NCI-H774 (cell line): Measurements from ENCODE around the gene ARFGEF2.
"Not testable (repeated sequence)": the region's sequence is repeated elsewhere in the genome, so short reads cannot be mapped to it uniquely, and the experiment has no call there.

Experiments
- DNase-seq: peaks from one replicate; lab custom pipeline; 2025; lab: John Stamatoyannopoulos, UW

Gene ARFGEF2

DNA sequence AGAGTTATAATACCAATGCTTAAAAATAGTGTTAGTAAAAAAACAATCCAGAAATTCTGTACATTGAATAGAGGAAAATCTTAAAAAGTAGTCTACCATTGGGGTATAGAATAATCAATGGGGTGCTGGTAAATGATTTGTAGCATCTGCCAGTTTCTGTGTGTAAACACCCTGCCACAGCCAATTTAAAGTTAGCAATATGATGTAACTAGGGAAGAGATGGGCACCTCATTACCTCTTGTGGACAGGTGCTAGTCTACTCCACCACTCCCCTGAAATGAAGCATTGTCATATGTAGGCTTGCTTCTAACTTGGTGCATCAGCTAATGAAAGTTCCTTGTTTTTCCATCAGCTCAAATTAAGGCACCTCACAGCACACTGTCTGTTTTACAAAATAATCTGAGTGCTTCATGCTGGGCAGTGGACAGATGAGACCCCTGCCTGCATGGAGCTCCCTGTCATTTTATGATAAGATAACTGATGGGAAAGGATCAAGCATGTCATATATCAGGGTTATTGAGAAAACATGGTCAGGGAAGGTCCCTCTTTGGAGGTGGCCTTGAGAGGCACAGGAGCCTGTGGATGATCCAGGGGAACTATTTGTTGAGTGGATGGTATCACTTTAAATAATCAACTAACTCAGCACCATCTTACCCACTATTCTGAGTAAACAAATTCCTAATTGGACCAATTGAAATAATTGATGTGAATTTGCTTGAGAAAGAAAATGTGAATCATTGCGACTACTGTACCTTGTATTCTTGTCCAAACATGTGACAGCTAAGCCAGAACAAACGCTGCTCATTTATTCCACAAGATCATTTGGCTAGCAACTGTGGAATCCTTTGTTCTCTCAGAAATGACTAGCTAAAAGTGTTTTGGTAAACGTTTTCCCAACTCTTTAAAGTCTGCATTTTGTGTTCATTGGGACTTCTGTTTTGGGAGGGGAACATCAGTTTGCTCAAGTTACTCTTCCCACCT is 78.7 kb downstream of the ARFGEF2 start:
- peak; percentile 82 for DNase-seq

DNA sequence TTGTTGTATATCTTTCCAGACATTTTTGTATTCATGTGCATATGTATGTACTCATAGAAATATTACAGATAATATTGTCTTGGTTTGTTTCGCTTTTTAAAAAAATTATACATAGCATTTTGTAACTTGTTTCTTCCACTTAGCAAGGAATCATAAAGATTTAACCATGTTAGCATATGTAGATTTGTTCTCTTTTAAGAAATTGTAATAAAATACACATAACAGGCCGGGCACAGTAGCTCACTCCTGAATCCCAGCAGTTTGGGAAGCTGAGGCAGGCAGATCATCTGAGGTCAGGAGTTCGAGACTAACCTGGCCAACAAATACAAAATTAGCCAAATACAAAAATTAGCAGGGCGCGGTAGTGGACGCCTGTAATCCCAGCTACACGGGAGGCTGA is 80.2 kb downstream of the ARFGEF2 start:
- DNase-seq = no peak

DNA sequence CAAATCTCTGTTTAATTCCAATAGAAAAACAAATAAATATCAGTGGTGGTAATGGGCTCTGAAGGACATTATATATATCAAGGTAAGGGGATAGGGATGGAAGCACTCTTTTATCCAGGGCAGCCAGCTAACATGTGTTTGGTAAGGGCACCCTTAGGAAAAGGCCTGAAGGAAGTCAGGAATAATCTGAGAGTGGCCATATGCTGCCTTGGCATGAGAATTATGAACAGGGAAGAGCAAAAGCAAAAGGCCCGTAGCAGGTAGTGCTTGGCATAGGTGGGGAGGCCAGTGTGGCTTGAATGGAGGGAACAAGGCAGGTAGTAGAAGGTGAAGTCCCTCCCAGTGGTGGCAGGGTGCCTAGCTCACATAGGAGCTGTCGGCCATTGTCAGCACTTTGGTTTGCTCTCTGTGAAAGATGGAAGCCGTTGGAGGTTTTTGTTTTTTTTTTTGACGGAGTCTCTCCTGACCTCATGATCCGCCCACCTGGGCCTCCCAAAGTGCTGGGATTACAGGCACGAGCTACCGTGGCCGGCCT is 85.0 kb downstream of the ARFGEF2 start:
- no peak for DNase-seq

DNA sequence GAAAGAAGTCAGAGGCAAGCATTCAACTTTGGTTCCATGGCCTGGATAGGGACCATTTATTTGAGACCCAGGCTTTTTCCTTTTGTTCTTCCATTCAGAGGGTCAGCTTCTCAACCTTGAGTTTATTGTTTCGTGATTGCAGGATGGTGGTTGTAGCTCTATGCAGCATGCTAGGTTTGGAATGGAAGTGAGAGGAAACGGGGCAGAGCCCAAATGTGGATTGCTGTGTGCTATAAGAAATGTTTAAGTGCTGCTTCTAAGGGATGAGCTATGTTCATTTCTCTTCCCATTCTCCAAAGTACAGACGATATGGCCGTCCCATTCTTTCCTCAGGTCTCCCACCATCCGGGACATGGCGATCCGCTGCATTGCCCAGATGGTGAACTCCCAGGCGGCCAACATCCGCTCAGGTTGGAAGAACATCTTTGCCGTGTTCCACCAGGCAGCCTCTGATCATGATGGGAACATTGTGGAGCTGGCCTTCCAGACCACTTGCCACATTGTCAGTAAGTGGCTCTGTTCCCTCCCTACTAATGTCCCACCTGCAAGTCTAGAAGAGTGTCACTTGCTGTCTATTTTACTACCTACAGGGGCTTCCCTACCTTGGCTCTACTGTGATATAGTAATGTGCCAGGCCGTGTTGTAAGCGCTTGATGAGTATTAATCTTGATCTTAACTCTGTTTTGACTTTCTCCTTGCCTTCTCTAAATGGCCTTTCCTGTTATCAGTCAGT is 88.6 kb downstream of the ARFGEF2 start:
- DNase-seq = no peak

DNA sequence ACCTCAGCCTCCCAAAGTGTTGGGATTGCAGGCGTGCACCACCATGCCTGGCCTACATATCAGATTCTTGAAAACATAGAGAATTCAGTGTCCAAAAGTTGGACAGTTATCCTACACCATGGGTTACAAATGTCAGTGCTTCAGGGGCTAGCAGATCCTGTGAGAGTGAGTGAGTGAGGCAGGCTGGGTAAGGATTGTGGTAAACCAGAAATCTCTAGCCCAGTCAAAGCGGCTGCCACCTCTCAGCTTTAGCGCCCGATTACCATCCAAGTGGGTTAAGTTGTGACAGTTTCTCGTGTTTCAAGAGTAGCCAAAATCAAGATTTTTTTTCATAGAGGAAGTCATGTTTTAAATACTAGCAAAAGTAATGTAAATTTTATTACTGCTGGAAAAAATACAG is 102.7 kb downstream of the ARFGEF2 start:
- DNase-seq = no peak

DNA sequence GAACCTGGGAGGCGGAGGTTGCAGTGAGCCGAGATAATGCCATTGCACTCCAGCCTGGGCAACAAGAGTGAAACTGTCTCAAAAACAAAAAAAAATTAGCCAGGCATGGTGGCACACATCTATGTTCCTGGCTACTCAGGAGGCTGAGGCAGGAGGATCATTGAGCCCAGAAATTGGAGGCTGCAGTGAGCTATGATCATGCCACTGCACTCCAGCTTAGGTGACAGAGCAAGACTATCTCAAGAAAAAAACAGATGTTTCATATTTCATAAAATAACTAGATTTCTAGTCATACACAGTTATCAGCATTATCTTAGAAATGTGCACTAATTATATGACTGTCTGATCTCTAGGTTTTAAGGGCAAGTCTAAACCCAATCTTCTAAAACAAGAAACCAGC is 106.7 kb downstream of the ARFGEF2 start:
- DNase-seq = not testable (repeated sequence)

DNA sequence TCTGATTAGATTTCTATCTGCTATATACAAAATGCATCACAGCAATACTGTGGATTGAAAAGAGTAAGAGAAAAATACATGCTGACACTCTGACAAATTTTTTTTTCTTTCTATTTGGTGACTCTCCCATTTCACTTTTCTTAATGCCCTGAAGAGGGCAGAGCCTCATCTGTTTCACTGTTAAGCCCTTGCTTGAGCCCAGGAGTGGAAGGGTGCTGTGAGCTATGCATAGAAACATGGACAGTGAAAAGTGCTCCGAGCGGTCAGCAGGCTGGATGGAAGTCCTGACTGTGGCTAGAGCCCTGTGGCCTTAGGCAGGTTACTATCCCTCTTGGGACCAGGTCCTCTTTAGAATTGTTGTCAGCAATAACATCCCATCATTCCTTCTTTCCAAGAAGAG is 107.2 kb downstream of the ARFGEF2 start:
- DNase-seq = no peak

DNA sequence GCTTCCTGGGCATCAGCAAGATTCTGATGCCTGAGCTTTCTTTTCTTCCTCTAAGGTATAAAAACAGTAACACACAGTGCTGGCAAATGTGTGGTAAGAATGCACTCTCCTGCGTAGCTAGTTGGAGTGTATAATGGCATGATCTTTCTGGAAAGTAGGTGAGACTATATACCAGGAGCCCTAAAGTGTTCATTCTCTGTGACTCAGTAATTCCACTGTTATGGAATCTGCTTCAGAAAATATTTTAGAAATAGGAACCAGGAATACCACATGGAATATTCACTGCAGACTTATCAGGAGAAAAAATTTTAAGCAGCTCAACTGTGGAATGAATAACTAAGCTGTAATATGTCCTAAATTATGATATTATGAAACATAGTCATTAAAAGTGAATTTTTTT is 107.7 kb downstream of the ARFGEF2 start:
- no peak for DNase-seq

DNA sequence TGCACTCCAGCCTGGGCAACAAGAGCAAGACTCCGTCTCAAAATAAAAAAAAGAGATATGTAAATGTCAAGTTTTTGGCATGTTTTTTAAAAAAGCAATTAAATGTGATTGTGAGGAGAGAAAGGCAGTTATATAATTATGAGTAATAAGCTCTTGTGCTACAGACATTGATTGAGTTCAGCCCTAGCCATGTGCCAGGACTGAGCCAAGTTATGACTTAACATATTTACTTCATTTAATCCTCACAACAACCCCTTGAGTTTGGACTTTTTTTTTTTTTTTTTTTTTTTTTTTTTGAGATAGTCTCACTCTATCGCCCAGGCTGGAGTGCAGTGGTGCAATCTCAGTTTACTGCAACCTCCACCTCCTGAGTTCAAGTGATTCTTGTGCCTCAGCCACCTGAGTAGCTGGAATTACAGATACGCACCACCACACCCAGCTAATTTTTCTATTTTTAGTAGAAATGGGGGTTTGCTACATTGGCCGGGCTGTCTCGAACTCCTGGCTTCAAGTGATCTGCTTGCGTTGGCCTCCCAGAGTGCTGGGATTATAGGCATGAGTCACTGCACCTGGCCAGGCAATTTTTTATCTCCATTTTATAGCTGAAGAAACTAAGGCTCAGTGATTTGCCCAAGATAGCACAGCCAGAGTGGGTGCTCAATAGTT is 109.6 kb downstream of the ARFGEF2 start:
- DNase-seq = no peak

DNA sequence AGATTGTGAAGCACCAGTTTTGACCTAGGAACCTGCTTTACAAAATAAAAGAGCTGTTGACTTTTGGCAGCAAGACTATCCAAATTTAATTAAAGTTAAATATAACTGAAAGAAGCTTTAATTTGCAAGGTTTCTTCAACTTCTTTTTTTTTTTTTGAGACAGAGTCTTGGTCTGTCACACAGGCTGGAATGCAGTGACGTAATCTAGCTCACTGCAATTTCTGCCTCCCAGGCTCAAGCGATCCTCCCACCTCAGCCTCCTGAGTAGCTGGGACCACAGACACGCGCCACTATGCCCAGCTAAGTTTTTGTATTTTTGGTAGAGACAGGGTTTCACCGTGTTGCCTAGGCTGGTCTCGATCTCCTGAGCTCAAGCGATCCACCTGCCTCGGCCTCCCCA is 110.9 kb downstream of the ARFGEF2 start:
- DNase-seq = no peak

DNA sequence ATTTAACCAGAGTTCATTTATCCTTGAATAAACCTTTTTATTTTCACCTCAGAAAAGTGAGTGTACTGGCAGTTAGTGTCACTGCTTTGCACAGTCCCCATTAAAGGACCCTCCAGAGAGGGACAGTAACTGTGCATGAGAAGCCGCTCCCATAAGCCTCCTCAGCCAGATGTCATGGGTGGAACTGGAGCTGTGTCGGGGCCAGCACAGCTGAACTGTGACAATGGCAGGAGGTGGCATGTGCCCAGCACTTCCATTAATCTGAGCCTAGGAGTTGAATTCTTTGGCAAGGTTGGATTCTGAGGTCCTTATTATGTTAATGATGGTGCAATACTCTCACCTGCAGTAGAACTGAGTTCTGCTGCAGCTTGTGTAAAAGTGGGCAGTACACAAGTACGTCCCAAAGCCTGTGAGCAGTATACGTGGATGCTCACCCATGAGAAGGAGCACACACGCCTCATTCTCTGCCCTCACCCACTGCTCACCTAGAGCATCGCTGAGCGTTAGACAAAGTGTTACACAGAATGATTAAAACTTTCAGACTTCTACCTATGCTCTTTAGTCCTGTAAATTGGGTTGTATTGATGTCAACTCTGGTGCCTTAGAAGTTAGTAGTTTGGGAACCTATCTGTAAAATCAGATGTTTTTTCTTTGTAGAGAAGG is 112.7 kb downstream of the ARFGEF2 start:
- no peak for DNase-seq

DNA sequence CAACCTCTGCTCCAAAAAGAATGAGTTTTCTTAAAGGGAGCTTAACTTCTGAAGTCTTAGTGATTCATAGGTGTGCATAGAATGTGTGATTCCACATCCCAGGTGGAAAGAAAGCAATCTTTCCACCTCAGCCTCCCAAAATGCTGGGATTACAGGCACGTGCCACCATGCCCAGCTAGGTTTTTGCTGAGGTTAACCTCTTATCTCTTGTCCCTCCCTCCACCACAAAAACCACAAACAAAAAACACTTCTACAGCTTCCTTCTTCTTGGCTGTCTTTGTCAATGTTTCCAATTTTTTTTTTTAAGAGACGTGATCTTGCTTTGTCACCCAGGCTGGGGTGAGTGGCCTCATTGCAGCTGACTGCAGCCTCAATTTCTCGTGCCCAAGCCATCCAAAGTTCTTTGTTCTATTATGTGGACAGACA is 116.5 kb downstream of the ARFGEF2 start:
- DNase-seq = no peak

DNA sequence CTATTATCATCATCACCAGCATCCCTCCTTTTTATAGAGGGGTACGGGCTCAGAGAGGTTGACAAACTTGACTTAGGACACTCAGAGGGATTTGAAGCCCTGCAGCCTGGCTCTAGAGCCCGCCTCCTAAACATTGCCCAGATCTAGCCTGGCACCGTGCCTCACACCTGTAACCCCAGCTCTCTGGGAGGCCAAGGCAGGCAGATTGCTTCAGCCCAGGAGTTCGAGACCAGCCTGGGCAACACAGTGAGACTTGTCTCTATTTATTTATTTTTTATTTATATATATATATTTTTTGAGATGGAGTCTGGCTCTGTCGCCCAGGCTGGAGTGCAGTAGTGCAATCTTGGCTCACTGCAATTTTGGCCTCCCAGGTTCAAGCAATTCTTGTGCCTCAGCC is 118.3 kb downstream of the ARFGEF2 start:
- no peak for DNase-seq

DNA sequence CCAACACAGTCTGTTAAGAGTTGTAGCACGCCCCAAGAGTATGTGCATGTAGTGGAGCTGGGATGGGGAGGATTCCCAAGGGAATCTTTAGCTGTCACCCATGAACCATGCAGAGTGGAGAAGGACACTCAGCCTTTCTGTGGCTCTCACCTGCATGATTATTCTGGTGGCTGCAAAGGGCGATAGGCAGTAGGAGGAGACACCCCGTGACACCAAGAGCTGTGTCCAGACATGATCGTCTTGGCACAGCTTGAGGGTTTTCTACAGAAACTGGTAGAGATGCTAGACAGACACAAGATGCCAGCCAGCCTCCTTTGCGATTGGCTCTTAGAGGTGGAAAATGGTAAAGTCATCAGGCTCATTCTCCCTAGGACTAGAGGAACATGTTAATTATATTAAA is 121.5 kb downstream of the ARFGEF2 start:
- DNase-seq = no peak

DNA sequence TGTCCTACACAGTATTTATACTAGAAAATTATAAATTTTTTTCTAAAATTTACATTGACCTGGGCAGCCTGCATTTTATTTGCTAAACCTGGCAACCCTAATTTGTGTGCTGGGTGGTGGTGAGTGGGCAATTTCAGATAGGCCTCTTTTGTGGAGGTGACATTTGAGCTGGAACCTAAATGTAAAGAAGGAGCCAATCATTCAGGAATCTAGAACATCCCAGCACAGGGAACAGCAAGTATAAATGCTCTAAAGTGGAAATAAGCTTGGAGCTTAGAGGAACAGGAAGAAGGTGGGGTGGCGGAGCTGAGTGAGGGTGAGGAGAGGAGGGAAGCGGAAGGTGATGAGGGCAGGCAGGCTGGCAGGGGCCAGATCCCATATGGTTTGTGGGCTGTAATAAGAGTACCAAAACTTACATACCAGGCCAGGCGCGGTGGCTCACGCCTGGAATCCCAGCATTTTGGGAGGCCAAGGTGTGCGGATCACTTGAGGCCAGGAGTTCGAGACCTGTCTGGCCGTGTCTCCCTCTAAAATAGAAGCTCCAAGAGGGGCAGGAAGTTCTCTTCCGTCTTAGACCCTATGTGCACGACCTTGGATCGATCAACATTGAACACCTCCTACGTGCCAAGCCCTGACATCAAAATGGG is 124.1 kb downstream of the ARFGEF2 start:
- DNase-seq = no peak

DNA sequence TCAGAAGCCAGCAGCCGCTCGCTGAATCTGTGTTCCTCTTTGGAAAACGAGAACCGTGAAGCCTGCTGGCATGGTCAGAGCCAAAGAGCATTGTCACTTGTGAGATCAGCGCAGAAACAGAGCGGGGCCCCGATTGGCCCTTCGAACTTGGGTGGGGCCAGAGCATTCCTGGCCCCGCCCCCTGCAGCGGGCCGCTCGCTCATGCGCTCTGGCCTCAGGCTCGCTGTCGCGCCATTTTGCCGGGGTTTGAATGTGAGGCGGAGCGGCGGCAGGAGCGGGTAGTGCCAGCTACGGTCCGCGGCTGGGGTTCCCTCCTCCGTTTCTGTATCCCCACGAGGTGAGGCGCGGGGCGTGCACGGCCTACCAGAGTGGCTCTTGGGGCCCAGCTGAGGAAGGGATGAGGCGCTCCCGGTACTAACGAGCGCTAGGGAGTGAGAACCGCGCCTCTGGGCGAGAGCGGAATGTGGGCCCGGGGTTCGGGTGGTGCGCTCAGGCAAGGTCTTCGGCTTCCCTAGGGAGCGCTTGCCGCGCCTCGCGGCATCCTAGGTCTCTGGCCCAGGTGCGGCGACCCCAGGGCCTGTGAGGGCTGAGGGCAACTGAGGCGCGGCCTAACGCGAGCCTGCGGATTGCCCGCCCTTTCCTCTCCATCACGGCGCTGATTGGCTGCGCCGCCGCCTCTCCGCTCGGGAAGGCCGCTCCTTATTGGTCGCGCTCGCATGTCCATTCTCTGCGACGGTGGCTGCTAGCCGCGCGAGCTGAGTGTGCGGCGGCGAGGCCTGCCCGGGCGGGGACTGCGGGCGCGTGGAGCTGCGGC is 124.8 kb downstream of the ARFGEF2 start, which contains the start of gene CSE1L:
Gene CSE1L, plus strand, starts transcription at position 226 of the 814 bp plus-strand sequence. CDS start 12,152 bp downstream, outside the sequence.
- peak; percentile 91 for DNase-seq

DNA sequence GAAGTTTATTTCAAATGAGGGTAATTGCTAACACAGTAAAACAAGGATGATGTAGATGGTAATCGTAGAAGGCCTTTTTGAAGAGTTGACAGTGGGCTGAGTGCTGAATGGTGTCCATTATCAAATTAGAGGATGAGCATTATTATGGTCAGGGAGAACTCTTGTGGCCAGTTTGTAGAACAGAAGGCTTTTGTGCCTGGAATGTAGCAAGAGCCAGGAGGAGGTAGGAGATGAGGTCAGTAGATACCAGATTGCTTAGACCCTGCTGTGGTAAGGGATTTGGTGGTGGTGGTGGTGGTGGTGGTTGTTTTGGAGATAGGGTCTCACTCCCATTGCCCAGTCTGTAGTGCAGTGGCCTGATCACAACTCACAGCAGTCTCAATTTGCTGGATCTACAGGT is 130.8 kb downstream of the ARFGEF2 start:
- no peak for DNase-seq

DNA sequence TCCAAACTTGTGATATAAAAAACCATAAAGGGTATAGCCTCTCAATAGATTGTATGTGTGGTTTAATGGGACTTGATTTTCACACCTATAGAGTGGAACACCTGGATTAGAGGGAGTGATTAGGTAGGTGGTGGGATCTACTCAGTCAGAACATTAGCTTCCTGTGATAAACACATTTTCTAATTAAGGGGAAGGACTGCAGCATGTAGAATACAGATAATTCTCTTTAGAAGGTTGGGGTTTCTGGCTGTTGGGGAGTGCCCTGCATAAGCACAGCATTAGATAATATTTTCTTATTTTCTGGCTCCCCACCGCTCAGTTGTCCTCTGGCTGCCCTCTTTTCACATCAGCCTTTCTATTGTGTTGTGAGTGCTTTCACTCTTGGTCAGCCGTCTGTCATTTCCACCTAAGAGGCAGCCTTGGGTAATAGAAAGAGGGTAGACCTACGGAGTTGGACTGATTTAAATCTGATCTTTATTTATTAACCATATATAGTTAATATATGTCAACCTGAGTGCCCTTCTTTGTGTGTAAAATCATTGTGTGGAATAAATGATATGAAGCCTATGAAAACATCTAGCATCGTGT is 132.6 kb downstream of the ARFGEF2 start:
- DNase-seq = no peak

DNA sequence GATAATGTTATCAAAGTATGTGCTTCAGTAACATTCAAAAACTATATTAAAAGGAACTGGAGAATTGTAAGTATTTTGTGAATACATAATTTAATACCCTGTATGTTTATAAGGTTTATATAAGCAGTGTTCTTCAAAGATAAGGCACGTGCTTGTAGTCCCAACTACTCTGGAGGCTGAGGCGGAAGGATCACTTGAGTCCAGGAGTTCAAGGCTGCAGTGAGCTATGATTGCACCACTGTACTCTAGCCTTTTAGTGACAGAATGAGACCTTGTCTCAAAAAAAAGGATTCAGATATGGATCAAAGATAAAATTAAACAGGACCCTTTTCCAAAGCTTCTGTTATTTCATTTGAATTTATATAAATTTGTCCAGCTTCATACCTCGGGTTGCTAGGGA is 141.8 kb downstream of the ARFGEF2 start:
- no peak for DNase-seq

DNA sequence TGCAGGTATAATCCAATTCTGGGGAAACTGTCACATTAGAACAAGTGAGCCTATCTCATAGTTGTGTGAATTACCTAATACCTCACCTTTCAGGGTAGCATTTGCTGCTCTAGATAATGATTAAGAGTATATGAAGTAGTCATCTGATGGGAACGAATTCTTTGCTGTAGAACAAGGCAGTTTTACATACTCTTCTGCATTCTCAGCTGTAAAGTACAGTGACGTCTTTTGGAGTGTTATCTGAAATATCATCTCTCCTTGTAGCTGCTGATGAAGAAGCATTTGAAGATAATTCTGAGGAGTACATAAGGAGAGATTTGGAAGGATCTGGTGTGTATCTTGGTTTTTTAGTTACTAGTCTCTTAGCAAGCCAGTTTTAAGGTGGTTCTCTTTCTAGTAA is 153.0 kb downstream of the ARFGEF2 start:
- DNase-seq = no peak
